Measurements from ENCODE around the gene TFCP2L1. TPM values are rescaled to one million over a fixed set of nuclear protein-coding genes. Genes with fewer than 3 reads are reported as not detected.

Gene TFCP2L1
- total RNA-seq, 1 donor: under 0.01 TPM

GRCh38 chr2:121212661-121213325, 72.2 kb downstream of the TFCP2L1 start:
- H3K36me3 ChIP-seq (ENCODE audit: insufficient read depth, low read length): no peaks in the 10 kb centered on the region
- H3K4me1 ChIP-seq (ENCODE audit: insufficient read depth, low read length): no peaks in the 10 kb centered on the region
- no peak overlapping the region for H3K4me2 ChIP-seq (ENCODE audit: insufficient read depth, low read length)
- no peak overlapping the region for H3K4me3 ChIP-seq (ENCODE audit: insufficient read depth, low read length)
- H3K79me2 ChIP-seq (ENCODE audit: insufficient read depth, low read length): no peaks in the 10 kb centered on the region
- H3K27ac ChIP-seq (ENCODE audit: low read depth, low read length): no peak overlapping the region
- no peaks in the 10 kb centered on the region for H3K9me3 ChIP-seq (ENCODE audit: low read depth, low read length)
- TF ChIP-seq CTCF (IDR thresholded peaks at IDR 0.05; ENCODE audit: extremely low read depth, low read depth, low read length): no peak
- no peak overlapping the region for H2AFZ ChIP-seq (ENCODE audit: low read length)
- H4K20me1 ChIP-seq (ENCODE audit: insufficient read depth, low read length): no peaks in the 10 kb centered on the region
- DNase-seq (ENCODE audit: insufficient read length, low spot score, missing footprints): no peak
- H3K27me3 ChIP-seq (ENCODE audit: insufficient read depth, low read length): peaks cover 11% of the 10 kb centered on the region

GRCh38 chr2:121211689-121212151, 73.3 kb downstream of the TFCP2L1 start:
- Histone ChIP-seq H3K4me2 (ENCODE audit: insufficient read depth, low read length) (no peak overlapping the region), H3K4me1 (ENCODE audit: insufficient read depth, low read length) (no peaks in the 10 kb centered on the region), H3K27me3 (ENCODE audit: insufficient read depth, low read length) (peaks cover 6% of the 10 kb centered on the region), H3K27ac (ENCODE audit: low read depth, low read length) (no peak overlapping the region), H3K36me3 (ENCODE audit: insufficient read depth, low read length) (no peaks in the 10 kb centered on the region), H3K79me2 (ENCODE audit: insufficient read depth, low read length) (no peaks in the 10 kb centered on the region), H3K9me3 (ENCODE audit: low read depth, low read length) (no peaks in the 10 kb centered on the region), H2AFZ (ENCODE audit: low read length) (no peak overlapping the region), H4K20me1 (ENCODE audit: insufficient read depth, low read length) (no peaks in the 10 kb centered on the region), H3K4me3 (ENCODE audit: insufficient read depth, low read length) (no peak overlapping the region)
- no peak for DNase-seq (ENCODE audit: insufficient read length, low spot score, missing footprints)
- TF ChIP-seq CTCF (IDR thresholded peaks at IDR 0.05; ENCODE audit: extremely low read depth, low read depth, low read length): no peak

GRCh38 chr2:121211251-121211650, 73.8 kb downstream of the TFCP2L1 start:
- H3K27ac ChIP-seq (ENCODE audit: low read depth, low read length): no peak overlapping the region

More at GRCh38 chr2:121211251-121211650, 73.8 kb downstream of the TFCP2L1 start:
- Histone ChIP-seq H4K20me1 (ENCODE audit: insufficient read depth, low read length) (no peaks in the 10 kb centered on the region), H3K4me2 (ENCODE audit: insufficient read depth, low read length) (no peak overlapping the region), H3K27me3 (ENCODE audit: insufficient read depth, low read length) (peaks cover 6% of the 10 kb centered on the region), H3K4me3 (ENCODE audit: insufficient read depth, low read length) (no peak overlapping the region), H3K36me3 (ENCODE audit: insufficient read depth, low read length) (no peaks in the 10 kb centered on the region), H3K79me2 (ENCODE audit: insufficient read depth, low read length) (no peaks in the 10 kb centered on the region), H3K4me1 (ENCODE audit: insufficient read depth, low read length) (no peaks in the 10 kb centered on the region), H3K9me3 (ENCODE audit: low read depth, low read length) (no peaks in the 10 kb centered on the region), H2AFZ (ENCODE audit: low read length) (no peak overlapping the region)
- DNase-seq (ENCODE audit: insufficient read length, low spot score, missing footprints): no peak
- TF ChIP-seq CTCF (IDR thresholded peaks at IDR 0.05; ENCODE audit: extremely low read depth, low read depth, low read length): no peak
